DND-41 (cell line): ENCODE measurements around the gene SNAP25.

Experiments
- CTCF ChIP-seq: IDR thresholded peaks from 2 replicates; pipeline ENCODE4 v1.5.1; 2012; ENCODE audit warnings: borderline replicate concordance, low read length, moderate library complexity, mild to moderate bottlenecking; ENCODE audit not compliant: poor library complexity, severe bottlenecking; ENCODE audit errors: extremely low read depth
- EZH2 ChIP-seq: IDR thresholded peaks from 3 replicates; pipeline ENCODE4 v1.6.1; 2012; ENCODE audit warnings: borderline replicate concordance, low read depth, mild to moderate bottlenecking, moderate library complexity, low read length, inconsistent platforms; ENCODE audit not compliant: severe bottlenecking

- TF ChIP-seq CTCF (no peak), EZH2 (no peak)
Measured at GRCh38 chr20:10270630-10271029, 52.0 kb downstream of the SNAP25 start.
